ENCODE measurements around the gene NFE2L3.
"Not testable (repeated sequence)": the region's sequence is repeated elsewhere in the genome, so short reads cannot be mapped to it uniquely, and the experiment has no call there.

GRCh38 chr7:26152782-26153240 lies 813 bp downstream of the NFE2L3 start:
- TF ChIP-seq, protein P1, sequence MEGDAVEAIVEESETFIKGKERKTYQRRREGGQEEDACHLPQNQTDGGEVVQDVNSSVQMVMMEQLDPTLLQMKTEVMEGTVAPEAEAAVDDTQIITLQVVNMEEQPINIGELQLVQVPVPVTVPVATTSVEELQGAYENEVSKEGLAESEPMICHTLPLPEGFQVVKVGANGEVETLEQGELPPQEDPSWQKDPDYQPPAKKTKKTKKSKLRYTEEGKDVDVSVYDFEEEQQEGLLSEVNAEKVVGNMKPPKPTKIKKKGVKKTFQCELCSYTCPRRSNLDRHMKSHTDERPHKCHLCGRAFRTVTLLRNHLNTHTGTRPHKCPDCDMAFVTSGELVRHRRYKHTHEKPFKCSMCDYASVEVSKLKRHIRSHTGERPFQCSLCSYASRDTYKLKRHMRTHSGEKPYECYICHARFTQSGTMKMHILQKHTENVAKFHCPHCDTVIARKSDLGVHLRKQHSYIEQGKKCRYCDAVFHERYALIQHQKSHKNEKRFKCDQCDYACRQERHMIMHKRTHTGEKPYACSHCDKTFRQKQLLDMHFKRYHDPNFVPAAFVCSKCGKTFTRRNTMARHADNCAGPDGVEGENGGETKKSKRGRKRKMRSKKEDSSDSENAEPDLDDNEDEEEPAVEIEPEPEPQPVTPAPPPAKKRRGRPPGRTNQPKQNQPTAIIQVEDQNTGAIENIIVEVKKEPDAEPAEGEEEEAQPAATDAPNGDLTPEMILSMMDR (conservative IDR thresholded peaks at IDR 0.05; ENCODE audit: low read length) = not testable (repeated sequence)
- TF ChIP-seq EZH2phosphoT487 (IDR thresholded peaks at IDR 0.05; ENCODE audit: borderline replicate concordance) = not testable (repeated sequence)
